IMR-90 (cell line): ENCODE data around the gene SS18L1. TPM values are rescaled to one million over a fixed set of nuclear protein-coding genes. Genes with fewer than 3 reads are reported as not detected.

Source experiments
- ATAC-seq: fragments of 200-7000 bp; cut with Tn5 transposase; 2 replicates; pipeline ENCODE4 v1.9.1; 2020; ENCODE audit warnings: low read depth, mild to moderate bottlenecking, moderate library complexity
- BruUV-seq: library from RNA; stranded (reverse); fragments of 400-500 nt; replicated peaks from 2 replicates; lab custom pipeline; 2021; lab: Mats Ljungman, UMichigan
- CTCF ChIA-PET: fragments of 300-600 bp; formaldehyde crosslinking; extraction: SDS; loops from one replicate; lab custom pipeline; 2021; ENCODE audit warnings: antibody characterized with exemption; lab: Yijun Ruan, JAX
- POLR2A ChIA-PET: fragments of 300-600 bp; sonication (Branson Sonifier 250); formaldehyde crosslinking; loops from one replicate; lab custom pipeline; 2022; ENCODE audit warnings: antibody characterized with exemption; ENCODE audit not compliant: unreplicated experiment; lab: Charles Lee
- DNase-seq: peaks from one replicate; pipeline ENCODE4 v3.0.0; 2013
- H2AFZ ChIP-seq: replicated peaks from 2 replicates; pipeline ENCODE3; 2013; ENCODE audit warnings: low read length, mild to moderate bottlenecking; ENCODE audit not compliant: poor library complexity
- H2AK5ac ChIP-seq: 2 replicates; pipeline ENCODE4 v1.6.1; 2013; ENCODE audit warnings: low read depth, low read length, inconsistent platforms
- H2AK9ac ChIP-seq: replicated peaks from 2 replicates; pipeline ENCODE3; 2013; ENCODE audit warnings: mild to moderate bottlenecking, low read depth, low read length, moderate library complexity; ENCODE audit not compliant: poor library complexity
- H2BK120ac ChIP-seq: 2 replicates; pipeline ENCODE4 v1.6.1; 2013; ENCODE audit warnings: low read depth, low read length, inconsistent platforms
- H2BK15ac ChIP-seq: 3 replicates; pipeline ENCODE4 v1.6.1; 2013; ENCODE audit warnings: low read depth, low read length, inconsistent platforms
- H2BK20ac ChIP-seq: 2 replicates; pipeline ENCODE4 v1.6.1; 2013; ENCODE audit warnings: low read depth, mild to moderate bottlenecking, inconsistent platforms, low read length, moderate library complexity
- H2BK5ac ChIP-seq: 2 replicates; pipeline ENCODE4 v1.6.1; 2013; ENCODE audit warnings: mild to moderate bottlenecking, low read depth, low read length, inconsistent platforms; ENCODE audit not compliant: poor library complexity, severe bottlenecking
- H3K14ac ChIP-seq: replicated peaks from 2 replicates; pipeline ENCODE4 v1.6.1; 2013; ENCODE audit warnings: low read depth, low read length, inconsistent platforms
- H3K18ac ChIP-seq: 2 replicates; pipeline ENCODE4 v1.6.1; 2013; ENCODE audit warnings: low read depth, low read length, control low read depth
- H3K23ac ChIP-seq: 2 replicates; pipeline ENCODE4 v1.6.1; 2013; ENCODE audit warnings: low read depth, low read length, inconsistent platforms
- H3K27ac ChIP-seq: 2 replicates; pipeline ENCODE4 v1.5.1; 2013; ENCODE audit warnings: mild to moderate bottlenecking, control low read depth, low read length; ENCODE audit not compliant: insufficient read depth
- H3K27me3 ChIP-seq: 2 replicates; pipeline ENCODE4 v1.6.1; 2013; ENCODE audit warnings: low read length; ENCODE audit not compliant: control insufficient read depth, insufficient read depth
- H3K36me3 ChIP-seq: 2 replicates; pipeline ENCODE4 v1.6.1; 2013; ENCODE audit warnings: low read length, mixed read lengths; ENCODE audit not compliant: control insufficient read depth, insufficient read depth
- H3K4ac ChIP-seq: 2 replicates; pipeline ENCODE4 v1.6.1; 2013; ENCODE audit warnings: low read depth, low read length, inconsistent platforms
- H3K4me1 ChIP-seq: 2 replicates; pipeline ENCODE4 v1.6.1; 2013; ENCODE audit warnings: low read length, mixed read lengths; ENCODE audit not compliant: control insufficient read depth, insufficient read depth
- H3K4me2 ChIP-seq: 2 replicates; pipeline ENCODE4 v1.6.1; 2013; ENCODE audit warnings: low read depth, mild to moderate bottlenecking, control low read depth, low read length, moderate library complexity
- H3K4me3 ChIP-seq: 2 replicates; pipeline ENCODE4 v1.5.1; 2013; ENCODE audit warnings: low read depth, mild to moderate bottlenecking, control low read depth, low read length, moderate library complexity; ENCODE audit not compliant: insufficient read depth
- H3K56ac ChIP-seq: 2 replicates; pipeline ENCODE4 v1.6.1; 2013; ENCODE audit warnings: low read length, inconsistent platforms; ENCODE audit not compliant: insufficient read depth; ENCODE audit errors: extremely low read depth
- H3K79me1 ChIP-seq, 2 experiments: 2 replicates each; pipeline ENCODE4 v1.6.1; 2013; ENCODE audit warnings: low read length in 2 of 2, inconsistent platforms in 1 of 2, low read depth in 1 of 2
- H3K9ac ChIP-seq: 2 replicates; pipeline ENCODE4 v1.6.1; 2013; ENCODE audit warnings: low read depth, low read length, control low read depth
- H3K9me1 ChIP-seq: 2 replicates; pipeline ENCODE4 v1.6.1; 2013; ENCODE audit warnings: low read length, inconsistent platforms; ENCODE audit not compliant: insufficient read depth
- H3K9me3 ChIP-seq: 2 replicates; pipeline ENCODE4 v1.6.1; 2013; ENCODE audit warnings: low read length; ENCODE audit not compliant: control insufficient read depth, insufficient read depth
- H4K20me1 ChIP-seq: 2 replicates; pipeline ENCODE4 v1.6.1; 2013; ENCODE audit warnings: low read length, inconsistent platforms; ENCODE audit not compliant: insufficient read depth
- H4K5ac ChIP-seq: 2 replicates; pipeline ENCODE4 v1.6.1; 2013; ENCODE audit warnings: mild to moderate bottlenecking, low read depth, low read length, control low read depth
- H4K8ac ChIP-seq, 2 experiments: 2 replicates each; pipeline ENCODE4 v1.6.1; 2013; ENCODE audit warnings: low read depth in 2 of 2, low read length in 2 of 2, control low read depth in 1 of 2, inconsistent platforms in 1 of 2
- H4K91ac ChIP-seq: 2 replicates; pipeline ENCODE4 v1.6.1; 2013; ENCODE audit warnings: low read depth, low read length, inconsistent platforms; ENCODE audit not compliant: insufficient read depth
- CEBPB ChIP-seq: IDR thresholded peaks from 2 replicates; pipeline ENCODE4 v1.6.1; 2012; ENCODE audit warnings: low read depth, low read length, improper control_type of control experiment
- FOS ChIP-seq: fragments of 150-350 bp; IDR thresholded peaks from 2 replicates; pipeline ENCODE4 v1.6.1; 2016; ENCODE audit warnings: low read depth, low read length
- MAFK ChIP-seq: IDR thresholded peaks from 2 replicates; pipeline ENCODE4 v1.6.1; 2012; ENCODE audit warnings: low read depth, low read length, improper control_type of control experiment
- MAZ ChIP-seq: IDR thresholded peaks from 2 replicates; pipeline ENCODE4 v1.6.1; 2012; ENCODE audit warnings: low read depth, mild to moderate bottlenecking, low read length, improper control_type of control experiment, moderate library complexity, borderline replicate concordance
- MXI1 ChIP-seq: IDR thresholded peaks from 2 replicates; pipeline ENCODE4 v1.6.1; 2012; ENCODE audit warnings: low read depth, mild to moderate bottlenecking, low read length, moderate library complexity, borderline replicate concordance
- NFE2L2 ChIP-seq: fragments of 150-350 bp; IDR thresholded peaks from 2 replicates; pipeline ENCODE4 v1.6.1; 2016; ENCODE audit warnings: low read depth, mild to moderate bottlenecking, low read length
- POLR2A ChIP-seq: IDR thresholded peaks from 2 replicates; pipeline ENCODE4 v1.6.1; 2012; ENCODE audit warnings: mild to moderate bottlenecking, low read depth, low read length
- RAD21 ChIP-seq: IDR thresholded peaks from 2 replicates; pipeline ENCODE4 v1.6.1; 2012; ENCODE audit warnings: low read length, improper control_type of control experiment
- RCOR1 ChIP-seq: IDR thresholded peaks from 2 replicates; pipeline ENCODE4 v1.6.1; 2012; ENCODE audit warnings: mild to moderate bottlenecking, low read length, improper control_type of control experiment; ENCODE audit not compliant: insufficient replicate concordance
- RFX5 ChIP-seq: IDR thresholded peaks from 2 replicates; pipeline ENCODE4 v1.8.0; 2012; ENCODE audit warnings: low read depth, mild to moderate bottlenecking, low read length, moderate library complexity
- SMC3 ChIP-seq: fragments of 150-350 bp; IDR thresholded peaks from 2 replicates; pipeline ENCODE4 v1.6.1; 2016; ENCODE audit warnings: low read depth, mild to moderate bottlenecking, antibody characterized with exemption, low read length, moderate library complexity
- WGBS, 2 experiments: methylation state at CpG; one replicate each; pipeline versions ENCODE4 v1.1.5 to v1.1.7; 2013; ENCODE audit warnings: missing lambda C conversion rate in 2 of 2; ENCODE audit not compliant: insufficient read length in 1 of 2; ENCODE audit errors: extremely low coverage in 2 of 2; 5-methylcytosine and 5-hydroxymethylcytosine counted together
- dilution Hi-C: fragments of 300-500 bp; cut with HindIII; formaldehyde crosslinking; loops from one replicate; pipeline ENCODE4 v1.14.3; 2018; ENCODE audit warnings: low sequenced_read_pairs; ENCODE audit not compliant: unreplicated experiment
- in situ Hi-C: fragments of 300-500 bp; cut with MboI; formaldehyde crosslinking; loops from 3 replicates; pipeline ENCODE4 v1.14.3; 2019; ENCODE audit warnings: low sequenced_read_pairs, inconsistent platforms, mixed read lengths
- intact Hi-C: fragments of 100-400 bp; cut with micrococcal nuclease; formaldehyde crosslinking; loops from 2 replicates; pipeline ENCODE4 v1.10.0; 2022
- polyA plus RNA-seq, 3 experiments: library from polyadenylated mRNA; depleted of rRNA; stranded (reverse); fragments of >200 nt; gene quantifications; 2 replicates each; pipeline ENCODE4 v1.2.3, GENCODE V29; 2012; ENCODE audit warnings: low replicate concordance in 1 of 3
- total RNA-seq: library from RNA; depleted of rRNA; stranded (reverse); fragments of >200 nt; gene quantifications from 2 replicates; pipeline ENCODE4 v1.2.3, GENCODE V29; 2012
- TF ChIP-seq, protein P1 (sequence below): conservative IDR thresholded peaks from 2 replicates; pipeline ENCODE4 v1.5.1; 2012; ENCODE audit warnings: mild to moderate bottlenecking, low read depth, low read length, improper control_type of control experiment
- TF ChIP-seq, protein P2 (sequence below): fragments of 150-350 bp; IDR thresholded peaks from 2 replicates; pipeline ENCODE4 v1.6.1; 2016; ENCODE audit warnings: low read depth, mild to moderate bottlenecking, low read length, moderate library complexity, borderline replicate concordance
- TF ChIP-seq, protein P3 (sequence below): fragments of 150-350 bp; IDR thresholded peaks from 2 replicates; pipeline ENCODE4 v1.6.1; 2017; ENCODE audit warnings: mild to moderate bottlenecking, antibody characterized with exemption, low read length, low read depth

SS18L1 gene
- total and polyA plus RNA-seq, 2 of the 4 experiments (the other 2 are of a cell fraction) = 8.1 to 12.2 TPM

DNA sequence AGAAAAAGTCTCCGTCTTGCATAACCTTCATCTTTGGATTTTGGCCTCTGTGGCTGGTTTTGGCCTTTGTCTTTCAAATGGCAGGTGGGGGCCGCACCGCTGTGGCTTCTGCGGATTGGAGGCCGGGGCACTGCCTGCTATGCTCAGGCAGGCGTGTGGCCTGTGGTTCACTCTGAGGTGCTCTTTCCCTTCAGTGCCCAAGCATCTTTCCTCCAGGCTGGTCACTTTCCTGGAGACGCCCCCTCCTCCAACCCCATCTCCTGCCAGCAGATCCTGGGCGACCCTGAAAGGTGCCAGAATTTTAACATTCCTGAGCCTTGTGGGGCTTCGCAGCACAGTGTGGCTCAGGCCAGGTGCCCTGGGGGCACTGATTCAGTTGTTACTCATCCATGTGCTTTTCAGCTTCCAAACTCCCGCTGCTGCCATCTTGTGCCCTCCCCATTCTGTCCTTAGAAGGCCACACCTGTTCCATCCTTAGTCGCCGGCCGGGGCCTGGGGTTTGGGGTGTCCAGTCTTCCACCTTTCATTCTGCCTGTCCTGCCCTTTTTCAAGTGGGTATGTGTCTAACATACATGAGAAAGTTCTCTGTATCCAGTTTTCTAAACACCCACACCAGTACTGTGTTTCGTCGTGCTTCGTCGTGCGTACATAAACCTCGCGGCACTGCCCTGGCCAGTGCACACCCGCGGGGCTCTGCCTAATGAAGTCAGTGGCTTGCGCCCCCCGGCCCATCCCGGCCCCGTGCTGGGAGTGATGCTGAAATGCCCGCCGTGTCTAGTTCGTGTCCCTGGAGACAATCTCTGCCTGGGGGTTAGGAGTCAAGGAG lies 12.1 kb downstream of the SS18L1 start:
- intact Hi-C loops (no loop called here), in situ Hi-C loops (no loop called here), dilution Hi-C loops (no loop called here)
- Histone ChIP-seq H2BK120ac (no peak overlapping the region), H3K4me3 (no peak overlapping the region), H4K20me1 (peaks cover 86% of the 10 kb centered on the region), H3K9me1 (peaks cover 11% of the 10 kb centered on the region; the same call in 1 of the 2 replicates), H3K4me2 (no peak overlapping the region), H2AFZ (no peak overlapping the region), H3K14ac (no peak overlapping the region), H3K79me1 (peaks cover 16 to 83% of the 10 kb centered on the region in 2 experiments), H3K56ac (no peak overlapping the region), H3K18ac (no peak overlapping the region), H4K8ac (no peak overlapping the region), H3K4me1 (peaks cover 4% of the 10 kb centered on the region), H3K9ac (no peak overlapping the region), H3K9me3 (no peaks in the 10 kb centered on the region), H3K36me3 (peaks cover 18% of the 10 kb centered on the region), H2BK20ac (no peak overlapping the region), H3K23ac (no peak overlapping the region), H2AK9ac (peak overlapping the region; percentile 37), H4K5ac (no peak overlapping the region), H3K4ac (no peak overlapping the region), H2BK15ac (no peak overlapping the region), H2AK5ac (no peak overlapping the region), H4K91ac (no peak overlapping the region), H2BK5ac (no peak overlapping the region), H3K27ac (no peak overlapping the region), H3K27me3 (no peaks in the 10 kb centered on the region)
- CTCF ChIA-PET = no interaction called here
- DNase-seq (peak; percentile 16), ATAC-seq (no peak)
- 92% methylated on average over 9 of the region's 29 CpGs; no CpG with 5 or more reads in 1 of the 2 experiments for WGBS, 2 experiments
- POLR2A ChIA-PET = no interaction called here
- no TSS peak for BruUV-seq
- TF ChIP-seq POLR2A (no peak), MXI1 (no peak), RAD21 (no peak), MAZ (no peak), RFX5 (no peak), CEBPB (no peak), SMC3 (no peak), MAFK (no peak), NFE2L2 (no peak), RCOR1 (no peak), FOS (no peak)
- TF ChIP-seq, protein P1, sequence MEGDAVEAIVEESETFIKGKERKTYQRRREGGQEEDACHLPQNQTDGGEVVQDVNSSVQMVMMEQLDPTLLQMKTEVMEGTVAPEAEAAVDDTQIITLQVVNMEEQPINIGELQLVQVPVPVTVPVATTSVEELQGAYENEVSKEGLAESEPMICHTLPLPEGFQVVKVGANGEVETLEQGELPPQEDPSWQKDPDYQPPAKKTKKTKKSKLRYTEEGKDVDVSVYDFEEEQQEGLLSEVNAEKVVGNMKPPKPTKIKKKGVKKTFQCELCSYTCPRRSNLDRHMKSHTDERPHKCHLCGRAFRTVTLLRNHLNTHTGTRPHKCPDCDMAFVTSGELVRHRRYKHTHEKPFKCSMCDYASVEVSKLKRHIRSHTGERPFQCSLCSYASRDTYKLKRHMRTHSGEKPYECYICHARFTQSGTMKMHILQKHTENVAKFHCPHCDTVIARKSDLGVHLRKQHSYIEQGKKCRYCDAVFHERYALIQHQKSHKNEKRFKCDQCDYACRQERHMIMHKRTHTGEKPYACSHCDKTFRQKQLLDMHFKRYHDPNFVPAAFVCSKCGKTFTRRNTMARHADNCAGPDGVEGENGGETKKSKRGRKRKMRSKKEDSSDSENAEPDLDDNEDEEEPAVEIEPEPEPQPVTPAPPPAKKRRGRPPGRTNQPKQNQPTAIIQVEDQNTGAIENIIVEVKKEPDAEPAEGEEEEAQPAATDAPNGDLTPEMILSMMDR = no peak
- TF ChIP-seq, protein P2, sequence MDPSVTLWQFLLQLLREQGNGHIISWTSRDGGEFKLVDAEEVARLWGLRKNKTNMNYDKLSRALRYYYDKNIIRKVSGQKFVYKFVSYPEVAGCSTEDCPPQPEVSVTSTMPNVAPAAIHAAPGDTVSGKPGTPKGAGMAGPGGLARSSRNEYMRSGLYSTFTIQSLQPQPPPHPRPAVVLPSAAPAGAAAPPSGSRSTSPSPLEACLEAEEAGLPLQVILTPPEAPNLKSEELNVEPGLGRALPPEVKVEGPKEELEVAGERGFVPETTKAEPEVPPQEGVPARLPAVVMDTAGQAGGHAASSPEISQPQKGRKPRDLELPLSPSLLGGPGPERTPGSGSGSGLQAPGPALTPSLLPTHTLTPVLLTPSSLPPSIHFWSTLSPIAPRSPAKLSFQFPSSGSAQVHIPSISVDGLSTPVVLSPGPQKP = no peak
- TF ChIP-seq, protein P3, sequence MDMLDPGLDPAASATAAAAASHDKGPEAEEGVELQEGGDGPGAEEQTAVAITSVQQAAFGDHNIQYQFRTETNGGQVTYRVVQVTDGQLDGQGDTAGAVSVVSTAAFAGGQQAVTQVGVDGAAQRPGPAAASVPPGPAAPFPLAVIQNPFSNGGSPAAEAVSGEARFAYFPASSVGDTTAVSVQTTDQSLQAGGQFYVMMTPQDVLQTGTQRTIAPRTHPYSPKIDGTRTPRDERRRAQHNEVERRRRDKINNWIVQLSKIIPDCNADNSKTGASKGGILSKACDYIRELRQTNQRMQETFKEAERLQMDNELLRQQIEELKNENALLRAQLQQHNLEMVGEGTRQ = no peak
